Peyer's patch (tissue), 4 donors: ENCODE measurements around the gene NCOA7. TPM values are rescaled to one million over a fixed set of nuclear protein-coding genes. Genes with fewer than 3 reads are reported as not detected.

Experiments
- DNase-seq, 3 donors: peaks; one replicate each; pipeline ENCODE4 v3.0.0-alpha.2; 2017 to 2019
- H3K27ac ChIP-seq, 4 donors: fragments of 200-600 bp; sonication (generic); one replicate each; pipeline ENCODE4 v1.5.1; 2016 to 2019
- H3K27me3 ChIP-seq, 2 donors: fragments of 200-600 bp; sonication (generic); one replicate each; pipeline ENCODE4 v1.5.1; 2019
- H3K36me3 ChIP-seq, 3 donors: fragments of 200-600 bp; sonication (generic); one replicate each; pipeline ENCODE4 v1.5.1; 2016 to 2019
- H3K4me1 ChIP-seq, 4 donors: fragments of 200-600 bp; sonication (generic); one replicate each; pipeline ENCODE4 v1.5.1; 2016 to 2019
- H3K4me3 ChIP-seq, 4 donors: fragments of 200-600 bp; sonication (generic); 1 replicate in 3 of 4; 2 replicates in 1 of 4; pipeline ENCODE4 v1.5.1; 2016 to 2019; ENCODE audit warnings: mild to moderate bottlenecking in 1 of 4
- H3K9me3 ChIP-seq, 4 donors: fragments of 200-600 bp; sonication (generic); one replicate each; pipeline ENCODE4 v1.5.1; 2016 to 2019; ENCODE audit warnings: mild to moderate bottlenecking in 1 of 4
- CTCF ChIP-seq, 6 experiments: fragments of 450-650 bp in 4 of 6; fragments of 200-600 bp in 2 of 6; sonication (generic) in 1 of 6; IDR thresholded peaks; one replicate each; pipeline ENCODE4 v1.5.1; 2017 to 2019; ENCODE audit warnings: antibody characterized with exemption in 6 of 6, mild to moderate bottlenecking in 3 of 6, moderate library complexity in 1 of 6
- POLR2A ChIP-seq, 2 donors: fragments of 450-650 bp; IDR thresholded peaks; one replicate each; pipeline ENCODE4 v1.5.1; 2017; ENCODE audit warnings: antibody characterized with exemption in 2 of 2, mild to moderate bottlenecking in 2 of 2, moderate library complexity in 2 of 2
- total RNA-seq, 4 donors: library from RNA; depleted of rRNA; stranded (reverse); fragments of >200 nt; gene quantifications; one replicate each; pipeline ENCODE4 v1.1.0, GENCODE V29; 2016

NCOA7 gene
- 10 to 100 TPM; 15.4 to 80.9 (median 27.7) TPM for total RNA-seq

- H3K4me3 ChIP-seq, result peak within 1 kb of the TSS; percentile 69 to 87 (median 78)
- TF ChIP-seq CTCF (IDR thresholded peaks at IDR 0.05) (peak in 2 of 6 experiments; percentile 16 to 24), POLR2A (IDR thresholded peaks at IDR 0.05) (peak; percentile 83 to 91)
- peak within 1 kb of the TSS; percentile 92 to 98 (median 94) for H3K27ac ChIP-seq
- no peaks in the 10 kb centered on the region for H3K27me3 ChIP-seq
- no peaks in the 10 kb centered on the region for H3K36me3 ChIP-seq
- H3K9me3 ChIP-seq, result no peaks in the 10 kb centered on the region
- DNase-seq, result peak; percentile 74 to 90 (median 88)
- peaks cover 0 to 14% (median 12%) of the 10 kb centered on the region in 4 donors for H3K4me1 ChIP-seq
These were observed at the start of gene NCOA7 for GRCh38 chr6:125790358-125791150. TSS of gene NCOA7 (plus strand) at chr6:125790960. CDS start at chr6:125815355, 24,395 bp downstream.

GRCh38 chr6:125741336-125741735 is 49.4 kb upstream of the NCOA7 start:
- no peaks in the 10 kb centered on the region for H3K9me3 ChIP-seq
- no peaks in the 10 kb centered on the region for H3K36me3 ChIP-seq
- TF ChIP-seq CTCF (IDR thresholded peaks at IDR 0.05), result no peak
- no peak for TF ChIP-seq POLR2A (IDR thresholded peaks at IDR 0.05)
- no peaks in the 10 kb centered on the region for H3K4me1 ChIP-seq
- H3K4me3 ChIP-seq, result no peak overlapping the region
- DNase-seq, result no peak
- H3K27me3 ChIP-seq, result no peaks in the 10 kb centered on the region
- no peak overlapping the region for H3K27ac ChIP-seq

- H3K4me3 ChIP-seq, result no peak overlapping the region
- peaks cover 0 to under 1% (median under 1%) of the 10 kb centered on the region in 4 donors for H3K4me1 ChIP-seq
- DNase-seq, result no peak
- H3K27ac ChIP-seq, result no peak overlapping the region
- TF ChIP-seq CTCF (IDR thresholded peaks at IDR 0.05), result no peak
- TF ChIP-seq POLR2A (IDR thresholded peaks at IDR 0.05), result no peak
- no peaks in the 10 kb centered on the region for H3K9me3 ChIP-seq
- H3K27me3 ChIP-seq, result no peaks in the 10 kb centered on the region
- H3K36me3 ChIP-seq, result no peaks in the 10 kb centered on the region
These were observed 48.7 kb upstream of the NCOA7 start for GRCh38 chr6:125742024-125742423.

- DNase-seq, result no peak
- Histone ChIP-seq H3K4me3 (no peak overlapping the region), H3K9me3 (no peaks in the 10 kb centered on the region), H3K4me1 (peaks cover 0 to 6% (median 2%) of the 10 kb centered on the region in 4 donors), H3K36me3 (no peaks in the 10 kb centered on the region), H3K27me3 (peaks cover 0 to 5% of the 10 kb centered on the region in 2 donors), H3K27ac (no peak overlapping the region)
- TF ChIP-seq CTCF (IDR thresholded peaks at IDR 0.05) (no peak), POLR2A (IDR thresholded peaks at IDR 0.05) (no peak)
These were observed 48.2 kb upstream of the NCOA7 start for GRCh38 chr6:125742464-125743120.

GRCh38 chr6:125743604-125744003 is 47.2 kb upstream of the NCOA7 start:
- DNase-seq, result no peak
- peaks cover 0 to 3% (median 0%) of the 10 kb centered on the region in 4 donors for H3K9me3 ChIP-seq
- no peak overlapping the region for H3K4me3 ChIP-seq
- no peak for TF ChIP-seq CTCF (IDR thresholded peaks at IDR 0.05)
- no peak for TF ChIP-seq POLR2A (IDR thresholded peaks at IDR 0.05)
- no peaks in the 10 kb centered on the region for H3K36me3 ChIP-seq
- peaks cover 0 to 13% of the 10 kb centered on the region in 2 donors for H3K27me3 ChIP-seq
- no peak overlapping the region for H3K27ac ChIP-seq
- H3K4me1 ChIP-seq, result peaks cover 0 to 16% (median 4%) of the 10 kb centered on the region in 4 donors
